IMR-90 (cell line): ENCODE results near the gene LSMEM2. TPM values are rescaled to one million over a fixed set of nuclear protein-coding genes. Genes with fewer than 3 reads are reported as not detected.
A peak's percentile ranks its signal among the peaks of the same experiment; 100 is the strongest.

Experiments used
- ATAC-seq: fragments of 200-7000 bp; cut with Tn5 transposase; 2 replicates; pipeline ENCODE4 v1.9.1; 2020; ENCODE audit warnings: low read depth, mild to moderate bottlenecking, moderate library complexity
- BruUV-seq: library from RNA; stranded (reverse); fragments of 400-500 nt; replicated peaks from 2 replicates; lab custom pipeline; 2021; lab: Mats Ljungman, UMichigan
- CTCF ChIA-PET: fragments of 300-600 bp; formaldehyde crosslinking; extraction: SDS; loops from one replicate; lab custom pipeline; 2021; ENCODE audit warnings: antibody characterized with exemption; lab: Yijun Ruan, JAX
- POLR2A ChIA-PET: fragments of 300-600 bp; sonication (Branson Sonifier 250); formaldehyde crosslinking; loops from one replicate; lab custom pipeline; 2022; ENCODE audit warnings: antibody characterized with exemption; ENCODE audit not compliant: unreplicated experiment; lab: Charles Lee
- DNase-seq: peaks from one replicate; pipeline ENCODE4 v3.0.0; 2013
- H2AFZ ChIP-seq: replicated peaks from 2 replicates; pipeline ENCODE3; 2013; ENCODE audit warnings: low read length, mild to moderate bottlenecking; ENCODE audit not compliant: poor library complexity
- H2AK5ac ChIP-seq: 2 replicates; pipeline ENCODE4 v1.6.1; 2013; ENCODE audit warnings: low read depth, low read length, inconsistent platforms
- H2AK9ac ChIP-seq: replicated peaks from 2 replicates; pipeline ENCODE3; 2013; ENCODE audit warnings: mild to moderate bottlenecking, low read depth, low read length, moderate library complexity; ENCODE audit not compliant: poor library complexity
- H2BK120ac ChIP-seq: 2 replicates; pipeline ENCODE4 v1.6.1; 2013; ENCODE audit warnings: low read depth, low read length, inconsistent platforms
- H2BK15ac ChIP-seq: 3 replicates; pipeline ENCODE4 v1.6.1; 2013; ENCODE audit warnings: low read depth, low read length, inconsistent platforms
- H2BK20ac ChIP-seq: 2 replicates; pipeline ENCODE4 v1.6.1; 2013; ENCODE audit warnings: low read depth, mild to moderate bottlenecking, inconsistent platforms, low read length, moderate library complexity
- H2BK5ac ChIP-seq: 2 replicates; pipeline ENCODE4 v1.6.1; 2013; ENCODE audit warnings: mild to moderate bottlenecking, low read depth, low read length, inconsistent platforms; ENCODE audit not compliant: poor library complexity, severe bottlenecking
- H3K14ac ChIP-seq: replicated peaks from 2 replicates; pipeline ENCODE4 v1.6.1; 2013; ENCODE audit warnings: low read depth, low read length, inconsistent platforms
- H3K18ac ChIP-seq: 2 replicates; pipeline ENCODE4 v1.6.1; 2013; ENCODE audit warnings: low read depth, low read length, control low read depth
- H3K23ac ChIP-seq: 2 replicates; pipeline ENCODE4 v1.6.1; 2013; ENCODE audit warnings: low read depth, low read length, inconsistent platforms
- H3K27ac ChIP-seq: 2 replicates; pipeline ENCODE4 v1.5.1; 2013; ENCODE audit warnings: mild to moderate bottlenecking, control low read depth, low read length; ENCODE audit not compliant: insufficient read depth
- H3K27me3 ChIP-seq: 2 replicates; pipeline ENCODE4 v1.6.1; 2013; ENCODE audit warnings: low read length; ENCODE audit not compliant: control insufficient read depth, insufficient read depth
- H3K36me3 ChIP-seq: 2 replicates; pipeline ENCODE4 v1.6.1; 2013; ENCODE audit warnings: low read length, mixed read lengths; ENCODE audit not compliant: control insufficient read depth, insufficient read depth
- H3K4ac ChIP-seq: 2 replicates; pipeline ENCODE4 v1.6.1; 2013; ENCODE audit warnings: low read depth, low read length, inconsistent platforms
- H3K4me1 ChIP-seq: 2 replicates; pipeline ENCODE4 v1.6.1; 2013; ENCODE audit warnings: low read length, mixed read lengths; ENCODE audit not compliant: control insufficient read depth, insufficient read depth
- H3K4me2 ChIP-seq: 2 replicates; pipeline ENCODE4 v1.6.1; 2013; ENCODE audit warnings: low read depth, mild to moderate bottlenecking, control low read depth, low read length, moderate library complexity
- H3K4me3 ChIP-seq: 2 replicates; pipeline ENCODE4 v1.5.1; 2013; ENCODE audit warnings: low read depth, mild to moderate bottlenecking, control low read depth, low read length, moderate library complexity; ENCODE audit not compliant: insufficient read depth
- H3K56ac ChIP-seq: 2 replicates; pipeline ENCODE4 v1.6.1; 2013; ENCODE audit warnings: low read length, inconsistent platforms; ENCODE audit not compliant: insufficient read depth; ENCODE audit errors: extremely low read depth
- H3K79me1 ChIP-seq, 2 experiments: 2 replicates each; pipeline ENCODE4 v1.6.1; 2013; ENCODE audit warnings: low read length in 2 of 2, inconsistent platforms in 1 of 2, low read depth in 1 of 2
- H3K9ac ChIP-seq: 2 replicates; pipeline ENCODE4 v1.6.1; 2013; ENCODE audit warnings: low read depth, low read length, control low read depth
- H3K9me1 ChIP-seq: 2 replicates; pipeline ENCODE4 v1.6.1; 2013; ENCODE audit warnings: low read length, inconsistent platforms; ENCODE audit not compliant: insufficient read depth
- H3K9me3 ChIP-seq: 2 replicates; pipeline ENCODE4 v1.6.1; 2013; ENCODE audit warnings: low read length; ENCODE audit not compliant: control insufficient read depth, insufficient read depth
- H4K20me1 ChIP-seq: 2 replicates; pipeline ENCODE4 v1.6.1; 2013; ENCODE audit warnings: low read length, inconsistent platforms; ENCODE audit not compliant: insufficient read depth
- H4K5ac ChIP-seq: 2 replicates; pipeline ENCODE4 v1.6.1; 2013; ENCODE audit warnings: mild to moderate bottlenecking, low read depth, low read length, control low read depth
- H4K8ac ChIP-seq, 2 experiments: 2 replicates each; pipeline ENCODE4 v1.6.1; 2013; ENCODE audit warnings: low read depth in 2 of 2, low read length in 2 of 2, control low read depth in 1 of 2, inconsistent platforms in 1 of 2
- H4K91ac ChIP-seq: 2 replicates; pipeline ENCODE4 v1.6.1; 2013; ENCODE audit warnings: low read depth, low read length, inconsistent platforms; ENCODE audit not compliant: insufficient read depth
- BHLHE40 ChIP-seq: fragments of 150-350 bp; IDR thresholded peaks from 2 replicates; pipeline ENCODE4 v1.6.1; 2016; ENCODE audit warnings: mild to moderate bottlenecking, low read depth, low read length
- FOS ChIP-seq: fragments of 150-350 bp; IDR thresholded peaks from 2 replicates; pipeline ENCODE4 v1.6.1; 2016; ENCODE audit warnings: low read depth, low read length
- MAFK ChIP-seq: IDR thresholded peaks from 2 replicates; pipeline ENCODE4 v1.6.1; 2012; ENCODE audit warnings: low read depth, low read length, improper control_type of control experiment
- MXI1 ChIP-seq: IDR thresholded peaks from 2 replicates; pipeline ENCODE4 v1.6.1; 2012; ENCODE audit warnings: low read depth, mild to moderate bottlenecking, low read length, moderate library complexity, borderline replicate concordance
- NFE2L2 ChIP-seq: fragments of 150-350 bp; IDR thresholded peaks from 2 replicates; pipeline ENCODE4 v1.6.1; 2016; ENCODE audit warnings: low read depth, mild to moderate bottlenecking, low read length
- POLR2A ChIP-seq: IDR thresholded peaks from 2 replicates; pipeline ENCODE4 v1.6.1; 2012; ENCODE audit warnings: mild to moderate bottlenecking, low read depth, low read length
- RAD21 ChIP-seq: IDR thresholded peaks from 2 replicates; pipeline ENCODE4 v1.6.1; 2012; ENCODE audit warnings: low read length, improper control_type of control experiment
- RFX5 ChIP-seq: IDR thresholded peaks from 2 replicates; pipeline ENCODE4 v1.8.0; 2012; ENCODE audit warnings: low read depth, mild to moderate bottlenecking, low read length, moderate library complexity
- WGBS, 2 experiments: methylation state at CpG; one replicate each; pipeline versions ENCODE4 v1.1.5 to v1.1.7; 2013; ENCODE audit warnings: missing lambda C conversion rate in 2 of 2; ENCODE audit not compliant: insufficient read length in 1 of 2; ENCODE audit errors: extremely low coverage in 2 of 2; 5-methylcytosine and 5-hydroxymethylcytosine counted together
- dilution Hi-C: fragments of 300-500 bp; cut with HindIII; formaldehyde crosslinking; loops from one replicate; pipeline ENCODE4 v1.14.3; 2018; ENCODE audit warnings: low sequenced_read_pairs; ENCODE audit not compliant: unreplicated experiment
- in situ Hi-C: fragments of 300-500 bp; cut with MboI; formaldehyde crosslinking; loops from 3 replicates; pipeline ENCODE4 v1.14.3; 2019; ENCODE audit warnings: low sequenced_read_pairs, inconsistent platforms, mixed read lengths
- intact Hi-C: fragments of 100-400 bp; cut with micrococcal nuclease; formaldehyde crosslinking; loops from 2 replicates; pipeline ENCODE4 v1.10.0; 2022
- polyA plus RNA-seq, 3 experiments: library from polyadenylated mRNA; depleted of rRNA; stranded (reverse); fragments of >200 nt; gene quantifications; 2 replicates each; pipeline ENCODE4 v1.2.3, GENCODE V29; 2012; ENCODE audit warnings: low replicate concordance in 1 of 3
- total RNA-seq: library from RNA; depleted of rRNA; stranded (reverse); fragments of >200 nt; gene quantifications from 2 replicates; pipeline ENCODE4 v1.2.3, GENCODE V29; 2012
- TF ChIP-seq, protein P1 (sequence below): conservative IDR thresholded peaks from 2 replicates; pipeline ENCODE4 v1.5.1; 2012; ENCODE audit warnings: mild to moderate bottlenecking, low read depth, low read length, improper control_type of control experiment
- TF ChIP-seq, protein P2 (sequence below): fragments of 150-350 bp; IDR thresholded peaks from 2 replicates; pipeline ENCODE4 v1.6.1; 2017; ENCODE audit warnings: mild to moderate bottlenecking, antibody characterized with exemption, low read length, low read depth
- TF ChIP-seq, protein P3 (sequence below): fragments of 150-350 bp; IDR thresholded peaks from 2 replicates; pipeline ENCODE4 v1.6.1; 2016; ENCODE audit warnings: low read depth, mild to moderate bottlenecking, low read length, moderate library complexity, borderline replicate concordance

Gene LSMEM2
- total and polyA plus RNA-seq, 2 of the 4 experiments (the other 2 are of a cell fraction): under 0.01 TPM; not detected in 1

DNA sequence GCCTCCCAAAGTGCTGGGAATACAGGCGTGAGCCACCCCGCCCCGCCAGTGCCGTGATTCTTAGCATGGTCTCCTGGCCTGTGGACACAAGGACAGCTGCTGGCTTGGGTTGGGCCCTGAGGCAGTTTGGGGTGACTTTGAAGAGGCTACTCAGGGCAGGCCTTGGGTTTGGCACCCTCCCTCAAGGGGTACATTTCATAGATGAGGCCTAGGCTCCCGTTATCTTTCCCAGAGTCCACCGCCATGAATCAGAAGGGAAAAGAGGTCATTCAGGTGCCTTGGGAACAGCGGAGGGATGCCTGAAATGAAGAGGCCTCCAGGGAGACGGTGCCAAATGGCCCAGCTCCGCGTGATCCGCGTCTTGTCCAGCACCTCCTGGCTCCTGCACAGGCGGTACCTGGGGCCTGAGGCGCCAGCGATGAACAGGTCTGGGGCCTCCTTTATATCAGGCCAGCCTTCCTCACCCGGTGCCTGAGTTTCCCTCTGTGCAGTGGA, 33.6 kb upstream of the LSMEM2 start (continued):
- TF ChIP-seq RFX5: no peak

DNA sequence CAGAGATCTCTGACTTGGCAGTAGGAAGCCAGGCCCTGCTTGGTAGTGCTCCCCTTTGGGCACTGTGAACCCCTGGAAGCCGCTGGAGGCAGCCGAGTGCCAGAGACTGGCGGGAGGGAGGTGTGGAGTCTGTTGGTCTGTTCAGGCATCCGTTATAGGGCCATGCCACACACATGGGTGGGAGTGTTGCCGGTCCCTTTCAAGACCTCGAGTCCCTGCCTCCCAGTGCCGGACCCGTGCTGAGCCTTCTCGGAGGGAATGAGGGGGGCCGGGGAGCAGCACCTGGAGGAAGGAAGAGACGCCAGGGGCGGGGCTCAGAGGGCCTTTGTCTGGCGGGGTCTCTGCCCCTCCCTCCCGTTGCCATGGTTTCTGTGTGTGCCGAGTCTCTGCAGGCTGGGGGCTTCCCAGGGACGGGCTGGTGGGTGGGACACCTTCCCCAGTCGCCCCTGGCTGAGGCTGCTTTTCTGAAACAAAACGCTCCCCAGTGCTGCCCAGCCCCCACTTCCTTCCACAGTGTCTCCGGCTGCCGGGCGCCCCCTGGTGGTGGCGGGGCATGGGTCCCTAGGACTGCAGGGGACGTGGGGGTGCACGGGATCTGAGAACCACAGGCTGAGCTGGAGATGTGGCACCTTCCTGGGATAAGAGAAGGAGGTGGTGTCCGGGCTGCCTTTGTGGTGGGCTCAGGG, 32.9 kb upstream of the LSMEM2 start:
- Histone ChIP-seq H3K9ac (peak overlapping the region; percentile 61), H3K9me1 (peaks cover 15% of the 10 kb centered on the region; the same call in 1 of the 2 replicates), H3K9me3 (no peaks in the 10 kb centered on the region), H2AK9ac (peak overlapping the region; percentile 98), H4K5ac (peak overlapping the region; percentile 60), H2AK5ac (peak overlapping the region; percentile 98), H3K27me3 (no peaks in the 10 kb centered on the region), H3K4me3 (peak overlapping the region; percentile 19), H3K18ac (no peak overlapping the region; the same call in 1 of the 2 replicates), H3K27ac (peak overlapping the region; percentile 86), H3K36me3 (peaks cover 22% of the 10 kb centered on the region), H3K23ac (peak overlapping the region; percentile 57; the same call in 1 of the 2 replicates), H2AFZ (peak overlapping the region; percentile 86), H2BK5ac (peak overlapping the region; percentile 81), H2BK120ac (peak overlapping the region; percentile 17), H4K20me1 (peaks cover 86% of the 10 kb centered on the region), H4K91ac (peak overlapping the region; percentile 85), H3K4me2 (peak overlapping the region; percentile 72), H2BK15ac (peak overlapping the region; percentile 14; the same call in 1 of the 3 replicates), H3K14ac (peak overlapping the region; percentile 80), H3K79me1 (peaks cover 9 to 87% of the 10 kb centered on the region in 2 experiments), H3K4ac (peak overlapping the region; percentile 91), H3K4me1 (peaks cover 68% of the 10 kb centered on the region), H3K56ac (peak overlapping the region; percentile 65; the same call in 1 of the 2 replicates), H4K8ac (peak overlapping the region; percentile 90 to 98), H2BK20ac (peak overlapping the region; percentile 8)
- peak; percentile 90 for ATAC-seq
- CTCF ChIA-PET: interaction anchor here (0.6 to 1.1 kb wide), 10 partner anchors 9 to 135 kb away, joined by 3 to 8 read pairs (median 5); partner anchors contain the start of genes GNAI2 and SEMA3B
- intact Hi-C loops (loop anchor here (1.0 kb wide), 1 partner anchor 19 kb away; no protein-coding TSS in a partner anchor), in situ Hi-C loops (no loop called here), dilution Hi-C loops (no loop called here)
- DNase-seq: peak; percentile 78
- no TSS peak for BruUV-seq
- POLR2A ChIA-PET: interaction anchor here (0.6 to 1.0 kb wide), 2 partner anchors 10 to 64 kb away, joined by 3 to 6 read pairs; partner anchors contain the start of gene GNAI2
- 0% methylated on average over 3 of the region's 25 CpGs; no CpG with 5 or more reads in 1 of the 2 experiments for WGBS, 2 experiments
- TF ChIP-seq, protein P1, sequence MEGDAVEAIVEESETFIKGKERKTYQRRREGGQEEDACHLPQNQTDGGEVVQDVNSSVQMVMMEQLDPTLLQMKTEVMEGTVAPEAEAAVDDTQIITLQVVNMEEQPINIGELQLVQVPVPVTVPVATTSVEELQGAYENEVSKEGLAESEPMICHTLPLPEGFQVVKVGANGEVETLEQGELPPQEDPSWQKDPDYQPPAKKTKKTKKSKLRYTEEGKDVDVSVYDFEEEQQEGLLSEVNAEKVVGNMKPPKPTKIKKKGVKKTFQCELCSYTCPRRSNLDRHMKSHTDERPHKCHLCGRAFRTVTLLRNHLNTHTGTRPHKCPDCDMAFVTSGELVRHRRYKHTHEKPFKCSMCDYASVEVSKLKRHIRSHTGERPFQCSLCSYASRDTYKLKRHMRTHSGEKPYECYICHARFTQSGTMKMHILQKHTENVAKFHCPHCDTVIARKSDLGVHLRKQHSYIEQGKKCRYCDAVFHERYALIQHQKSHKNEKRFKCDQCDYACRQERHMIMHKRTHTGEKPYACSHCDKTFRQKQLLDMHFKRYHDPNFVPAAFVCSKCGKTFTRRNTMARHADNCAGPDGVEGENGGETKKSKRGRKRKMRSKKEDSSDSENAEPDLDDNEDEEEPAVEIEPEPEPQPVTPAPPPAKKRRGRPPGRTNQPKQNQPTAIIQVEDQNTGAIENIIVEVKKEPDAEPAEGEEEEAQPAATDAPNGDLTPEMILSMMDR: peak; percentile 97
- TF ChIP-seq NFE2L2: no peak
- no peak for TF ChIP-seq RFX5
- no peak for TF ChIP-seq POLR2A
- TF ChIP-seq, protein P2, sequence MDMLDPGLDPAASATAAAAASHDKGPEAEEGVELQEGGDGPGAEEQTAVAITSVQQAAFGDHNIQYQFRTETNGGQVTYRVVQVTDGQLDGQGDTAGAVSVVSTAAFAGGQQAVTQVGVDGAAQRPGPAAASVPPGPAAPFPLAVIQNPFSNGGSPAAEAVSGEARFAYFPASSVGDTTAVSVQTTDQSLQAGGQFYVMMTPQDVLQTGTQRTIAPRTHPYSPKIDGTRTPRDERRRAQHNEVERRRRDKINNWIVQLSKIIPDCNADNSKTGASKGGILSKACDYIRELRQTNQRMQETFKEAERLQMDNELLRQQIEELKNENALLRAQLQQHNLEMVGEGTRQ: no peak
- TF ChIP-seq, protein P3, sequence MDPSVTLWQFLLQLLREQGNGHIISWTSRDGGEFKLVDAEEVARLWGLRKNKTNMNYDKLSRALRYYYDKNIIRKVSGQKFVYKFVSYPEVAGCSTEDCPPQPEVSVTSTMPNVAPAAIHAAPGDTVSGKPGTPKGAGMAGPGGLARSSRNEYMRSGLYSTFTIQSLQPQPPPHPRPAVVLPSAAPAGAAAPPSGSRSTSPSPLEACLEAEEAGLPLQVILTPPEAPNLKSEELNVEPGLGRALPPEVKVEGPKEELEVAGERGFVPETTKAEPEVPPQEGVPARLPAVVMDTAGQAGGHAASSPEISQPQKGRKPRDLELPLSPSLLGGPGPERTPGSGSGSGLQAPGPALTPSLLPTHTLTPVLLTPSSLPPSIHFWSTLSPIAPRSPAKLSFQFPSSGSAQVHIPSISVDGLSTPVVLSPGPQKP: no peak
- TF ChIP-seq BHLHE40: peak; percentile 82
- TF ChIP-seq FOS: no peak
- no peak for TF ChIP-seq MXI1
- TF ChIP-seq MAFK: no peak
- peak; percentile 75 for TF ChIP-seq RAD21
